HG02763 (cell line): ENCODE data around the gene EYS.

Experiments used
- ATAC-seq: cut with Tn5 transposase; IDR thresholded peaks from one replicate; pipeline ENCODE4 v1.9.1; 2021; ENCODE audit warnings: mild to moderate bottlenecking, moderate library complexity; ENCODE audit not compliant: unreplicated experiment

The EYS gene

DNA sequence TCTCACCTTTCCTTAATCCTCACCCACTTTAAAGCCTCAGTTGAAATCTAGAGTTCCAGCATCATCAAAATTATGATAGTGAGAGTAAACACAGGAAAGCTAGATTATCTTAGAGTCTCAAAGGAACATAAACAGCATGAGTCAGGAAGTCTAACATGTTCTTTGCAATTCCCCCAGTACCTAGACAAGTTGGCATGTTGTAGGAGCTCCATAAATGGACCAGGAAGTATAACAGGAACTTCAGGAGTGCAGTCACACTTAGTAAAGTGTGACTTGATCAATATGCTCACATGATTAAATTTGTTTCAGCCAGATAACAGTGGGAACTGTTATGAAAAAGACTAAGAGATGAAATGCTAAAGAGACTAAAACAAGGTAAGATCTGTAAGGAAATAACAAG, 834.4 kb downstream of the EYS start:
- no peak for ATAC-seq

DNA sequence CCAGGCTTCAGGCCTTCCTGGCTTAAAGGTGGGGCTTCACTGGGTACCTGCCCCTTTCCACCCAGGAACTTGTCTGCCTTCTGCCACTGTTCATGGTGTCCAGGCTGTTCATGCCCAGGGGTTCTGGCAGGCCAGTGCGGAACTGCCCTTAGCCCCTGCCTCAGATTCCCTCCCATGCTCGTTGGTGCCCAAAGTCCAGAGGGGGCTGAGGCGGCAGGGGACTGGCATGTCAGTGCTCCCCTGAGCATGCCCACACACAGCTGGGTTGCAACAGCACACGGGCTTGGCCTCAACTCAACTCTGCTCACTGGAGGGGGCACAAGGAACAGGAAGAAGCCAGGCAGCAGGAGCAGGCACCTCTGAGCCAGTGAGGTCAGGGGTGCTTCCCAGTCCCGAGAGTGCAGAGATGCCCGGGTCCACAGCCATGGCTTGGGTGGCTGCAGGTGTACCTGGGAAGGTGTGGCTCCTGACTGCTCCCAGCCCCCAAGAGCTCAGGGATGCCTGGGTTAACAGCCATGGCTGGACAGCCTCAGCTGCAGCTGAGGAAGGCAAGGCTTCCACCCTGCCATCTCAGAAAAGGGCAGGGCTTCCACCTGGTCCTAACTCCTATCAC, 845.9 kb downstream of the EYS start:
- ATAC-seq: no peak

DNA sequence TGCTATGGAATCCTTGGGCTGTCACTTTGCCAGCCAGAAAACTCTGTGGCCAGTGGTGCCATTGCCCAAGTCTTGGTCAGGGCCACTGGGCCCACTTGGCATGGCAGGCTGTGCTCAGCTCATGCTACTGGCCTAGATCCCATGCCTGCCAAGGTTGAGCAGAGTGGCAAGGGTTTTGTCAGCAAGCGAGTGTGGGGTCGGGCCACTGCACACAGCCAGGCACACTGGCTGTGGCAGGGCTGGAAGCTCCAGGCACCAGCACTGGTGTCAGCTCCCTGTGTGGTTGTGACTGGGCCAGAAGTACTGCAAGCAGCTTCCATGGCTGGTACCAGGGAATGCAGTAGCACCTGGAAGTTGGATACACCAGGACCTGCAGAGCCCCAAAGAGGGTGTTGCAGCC, 846.8 kb downstream of the EYS start:
- no peak for ATAC-seq

DNA sequence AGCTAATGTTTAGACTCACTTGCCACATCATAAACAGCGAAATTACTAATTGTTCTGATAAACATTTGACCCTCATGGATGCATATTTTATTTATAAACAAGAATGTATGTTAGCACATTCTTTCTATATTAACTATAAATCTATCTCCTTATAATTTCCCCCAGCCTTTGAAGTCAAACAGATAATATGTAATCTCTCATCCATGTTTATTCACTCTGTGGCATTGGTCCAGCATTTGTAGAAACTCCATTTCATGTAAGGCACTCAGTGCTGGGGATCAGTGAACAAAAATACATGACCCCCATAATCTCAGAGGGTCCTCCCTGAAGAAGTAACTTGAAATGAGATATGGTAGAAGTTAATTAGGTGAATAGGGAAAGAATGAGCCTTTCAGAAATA, 856.9 kb downstream of the EYS start:
- ATAC-seq: no peak

DNA sequence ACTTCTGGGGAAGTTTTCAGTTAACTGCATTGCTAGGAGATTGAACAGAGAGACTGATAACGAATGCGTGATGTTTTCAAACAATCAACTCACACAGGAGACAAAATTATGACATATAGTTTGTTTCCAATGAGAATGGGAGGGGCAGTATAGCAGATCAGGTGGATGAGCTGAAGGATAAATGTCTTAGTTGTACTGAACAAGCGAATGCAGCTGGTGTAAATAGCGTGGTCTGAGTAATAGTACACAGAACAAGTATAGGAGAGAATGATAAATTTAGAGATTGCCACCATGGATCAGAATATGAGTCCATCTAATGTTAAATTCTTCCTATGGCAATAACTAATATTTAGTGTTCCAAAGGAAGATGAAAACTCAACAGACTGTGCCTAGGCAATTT, 858.6 kb downstream of the EYS start:
- no peak for ATAC-seq

DNA sequence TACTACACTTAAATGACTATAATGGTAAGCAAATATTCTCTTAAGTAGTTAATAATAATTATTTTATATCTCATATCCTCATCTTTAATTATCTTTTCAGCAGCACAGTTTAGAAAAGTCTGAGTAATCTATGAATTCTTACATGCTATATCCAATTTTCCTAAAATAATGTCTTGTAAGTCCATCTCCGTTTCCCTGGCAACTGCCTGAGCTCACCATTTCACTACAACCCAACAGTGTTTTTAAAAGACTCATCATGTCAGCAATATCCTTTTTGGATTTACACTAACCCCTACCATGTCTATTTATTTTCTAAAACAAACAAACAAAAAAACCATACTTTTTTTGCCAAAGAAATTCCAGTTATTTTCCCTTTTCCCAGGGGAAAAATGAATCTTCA, 859.6 kb downstream of the EYS start:
- no peak for ATAC-seq

DNA sequence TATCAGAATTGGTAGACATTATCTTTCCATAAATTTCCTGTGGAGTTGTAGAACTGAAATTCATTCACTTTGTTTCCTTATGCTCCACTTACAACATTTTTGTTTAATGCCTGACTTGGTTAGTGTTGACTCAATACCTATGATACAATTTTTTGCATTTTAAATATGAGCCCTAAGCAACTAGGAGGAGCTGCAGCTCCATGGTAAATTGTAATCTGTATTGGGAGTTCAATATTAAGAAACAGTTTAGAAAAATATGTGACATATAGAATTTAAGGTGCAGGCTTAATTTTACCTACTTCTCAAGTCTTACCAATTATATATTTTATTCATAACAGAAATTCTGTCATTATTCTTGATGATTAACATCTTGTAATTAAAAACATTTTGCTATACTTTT, 868.3 kb downstream of the EYS start:
- ATAC-seq: no peak

DNA sequence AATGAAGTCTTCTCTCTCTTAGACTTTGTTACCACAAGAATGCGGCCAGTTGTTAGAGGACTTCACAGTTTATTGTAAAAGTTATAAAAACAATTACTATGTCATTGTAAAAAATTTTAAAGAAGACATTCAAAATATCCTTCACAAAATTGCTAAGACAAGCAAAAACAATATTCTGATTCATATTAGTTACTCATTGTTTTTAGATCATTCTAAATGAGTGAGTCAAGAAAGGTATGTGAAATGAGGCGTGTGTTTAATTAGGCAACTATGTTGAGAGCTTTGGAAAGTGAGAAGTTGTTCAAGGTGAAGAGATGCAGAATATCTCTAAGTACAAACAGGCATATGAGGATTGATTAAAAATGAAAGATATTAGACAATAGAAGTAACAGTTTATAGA, 875.3 kb downstream of the EYS start:
- ATAC-seq: no peak

DNA sequence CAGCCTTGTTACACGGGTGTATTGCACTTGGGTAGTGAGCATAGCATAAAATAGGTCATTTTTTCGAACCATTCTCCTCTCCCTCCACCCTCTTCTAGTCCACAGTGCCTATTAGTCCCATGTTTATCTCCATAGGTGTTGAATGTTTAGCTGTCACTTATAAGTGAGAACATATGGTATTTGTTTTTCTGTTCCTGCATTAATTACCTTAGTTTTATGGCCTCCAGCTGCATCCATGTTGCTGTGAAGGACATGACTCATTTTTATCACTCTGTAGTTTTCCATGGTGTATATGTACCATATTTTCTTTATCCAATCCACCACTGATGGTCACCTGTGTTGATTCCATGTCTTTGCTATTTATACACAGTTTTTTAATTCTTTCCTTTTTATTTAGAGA, 889.5 kb downstream of the EYS start:
- no peak for ATAC-seq

DNA sequence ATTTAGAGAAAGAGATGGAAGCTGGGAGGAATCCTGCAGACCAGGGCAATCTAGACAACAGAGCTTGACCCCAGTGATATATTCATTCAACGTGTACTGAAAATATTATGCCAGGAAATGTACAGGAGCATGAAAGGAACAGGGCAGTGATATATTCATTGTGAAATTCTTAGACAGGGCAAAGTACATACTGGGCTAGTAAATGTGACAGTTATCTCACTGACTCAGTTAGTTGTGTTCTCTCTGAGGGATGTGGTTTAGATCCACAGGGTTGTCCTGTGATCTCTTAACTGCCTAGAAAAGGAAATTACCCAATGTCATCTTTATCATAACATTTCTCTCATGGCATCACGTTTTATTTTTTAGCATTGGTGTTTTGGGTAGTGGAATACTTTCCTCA, 891.3 kb downstream of the EYS start:
- no peak for ATAC-seq

DNA sequence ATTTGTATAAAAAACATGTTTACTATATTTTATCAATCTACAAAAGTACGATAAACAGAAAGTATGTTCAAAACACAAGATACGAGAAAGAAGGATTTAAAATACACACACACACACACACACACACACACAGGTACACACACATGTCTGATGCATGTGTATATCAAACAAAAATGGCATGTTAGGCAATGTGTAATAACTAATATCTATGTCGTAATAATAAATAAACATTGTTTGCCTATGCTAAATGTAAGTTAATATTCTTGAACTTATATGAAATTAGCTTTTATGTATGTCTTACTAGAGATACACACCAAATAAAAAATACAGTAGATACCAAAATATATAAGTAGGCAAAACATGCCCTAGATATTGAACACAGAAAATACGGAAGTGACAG, 894.9 kb downstream of the EYS start:
- ATAC-seq: no peak

DNA sequence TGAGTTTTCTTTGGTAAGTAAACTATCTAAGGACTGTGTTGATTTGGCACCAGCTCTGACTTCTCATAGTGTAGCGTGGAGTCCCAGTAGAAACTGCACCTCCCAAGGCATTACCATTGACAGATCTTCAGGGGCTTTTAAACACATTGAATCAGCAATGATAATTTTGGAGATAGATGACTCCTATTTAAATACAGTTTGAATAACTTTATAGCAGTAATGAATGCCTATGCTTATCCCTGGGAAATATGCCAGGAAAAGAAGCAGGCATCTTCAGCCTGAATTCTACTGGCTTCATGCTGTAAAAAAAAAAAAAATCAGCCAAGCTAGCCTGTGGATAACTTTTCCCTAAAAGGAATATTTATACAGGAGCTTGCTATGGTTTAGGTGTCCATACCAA, 895.9 kb downstream of the EYS start:
- ATAC-seq: no peak

DNA sequence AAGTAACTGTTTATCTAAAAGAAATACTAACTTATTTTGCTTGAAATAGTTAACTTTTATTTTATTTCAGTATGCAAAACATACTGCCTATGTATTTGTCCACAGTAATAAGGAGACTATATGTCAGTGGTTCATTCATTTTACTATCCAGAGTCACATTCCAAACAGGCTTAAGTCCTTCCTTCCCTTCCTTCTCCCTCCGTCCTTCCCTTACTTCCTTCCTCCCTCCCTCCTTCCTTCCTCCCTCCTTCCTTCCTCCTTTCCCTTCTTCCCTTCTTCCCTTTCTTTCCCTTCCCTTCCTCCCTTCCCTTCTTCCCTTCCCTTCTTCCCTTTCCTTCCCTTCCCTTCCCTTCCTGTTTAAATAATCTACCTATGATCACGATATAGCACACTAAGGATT, 899.2 kb downstream of the EYS start:
- no peak for ATAC-seq

DNA sequence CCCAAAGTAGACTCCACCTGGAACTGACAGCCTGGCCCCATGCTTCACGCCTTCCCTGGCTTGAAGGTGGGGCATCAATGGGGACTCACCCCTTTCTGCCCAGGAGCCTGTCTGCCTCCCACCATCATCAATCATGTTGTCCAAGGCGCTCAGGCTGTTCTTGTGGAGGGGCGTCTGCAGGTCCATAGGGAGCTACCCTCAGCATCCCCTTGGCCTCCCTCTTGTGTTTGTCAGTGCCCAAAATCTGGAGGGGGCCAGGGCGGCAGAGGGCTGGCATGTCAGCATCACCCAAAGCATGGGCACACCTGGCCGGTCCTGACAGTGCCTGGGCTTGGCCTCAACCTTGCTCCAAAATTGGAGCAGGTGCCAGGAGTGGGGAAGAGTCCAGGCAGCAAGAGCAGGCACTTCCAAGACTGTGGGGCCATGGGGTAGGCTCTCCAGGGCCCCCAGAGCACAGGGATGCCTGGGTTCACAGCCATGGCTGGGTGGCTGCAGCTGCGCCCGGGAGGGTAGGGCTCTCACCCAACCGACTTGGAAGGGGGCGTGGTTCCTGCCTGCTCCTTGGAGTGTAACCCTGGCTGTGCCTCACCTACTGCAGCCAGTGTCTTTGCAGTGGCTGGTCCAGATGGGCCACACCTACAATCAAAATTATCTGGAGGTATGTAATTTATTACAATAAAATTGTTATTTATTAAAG, 903.4 kb downstream of the EYS start:
- ATAC-seq: no peak

DNA sequence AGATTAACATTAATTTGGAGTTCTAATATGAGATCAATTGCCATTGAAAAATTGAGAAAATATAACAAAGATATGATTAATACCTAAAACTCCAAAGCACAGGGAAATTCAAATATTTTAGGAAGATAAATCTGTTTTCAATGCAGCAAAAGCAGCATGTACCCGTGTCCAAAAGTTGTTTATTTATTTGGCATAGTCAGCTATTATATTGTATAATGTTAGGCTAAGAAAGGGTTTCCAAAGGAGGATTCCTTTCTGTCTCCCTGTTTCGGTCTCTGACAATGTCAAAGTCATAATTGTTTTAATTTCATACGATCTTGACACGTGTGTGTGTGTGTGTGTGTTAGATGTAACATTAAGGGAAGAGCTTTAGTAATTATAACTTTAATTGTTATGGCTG, 914.5 kb downstream of the EYS start:
- no peak for ATAC-seq

DNA sequence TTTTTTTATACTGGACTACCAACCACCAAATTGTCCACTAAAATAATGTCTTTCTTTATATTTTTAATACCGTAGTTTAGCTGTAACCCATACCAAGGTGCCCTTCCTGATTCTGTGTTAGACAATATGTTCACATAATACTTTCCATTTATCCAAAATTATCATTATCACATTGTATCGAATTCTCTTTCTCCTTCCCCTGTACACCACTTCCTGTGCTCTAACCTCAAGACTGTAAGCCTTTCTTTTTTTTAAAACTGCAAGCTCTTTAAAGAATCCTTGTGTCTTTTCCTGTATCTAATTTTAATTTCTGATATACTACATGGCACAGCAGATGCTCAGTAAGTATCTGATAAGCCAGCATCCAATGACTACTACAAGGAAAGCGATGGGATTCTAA, 917.5 kb downstream of the EYS start:
- no peak for ATAC-seq

DNA sequence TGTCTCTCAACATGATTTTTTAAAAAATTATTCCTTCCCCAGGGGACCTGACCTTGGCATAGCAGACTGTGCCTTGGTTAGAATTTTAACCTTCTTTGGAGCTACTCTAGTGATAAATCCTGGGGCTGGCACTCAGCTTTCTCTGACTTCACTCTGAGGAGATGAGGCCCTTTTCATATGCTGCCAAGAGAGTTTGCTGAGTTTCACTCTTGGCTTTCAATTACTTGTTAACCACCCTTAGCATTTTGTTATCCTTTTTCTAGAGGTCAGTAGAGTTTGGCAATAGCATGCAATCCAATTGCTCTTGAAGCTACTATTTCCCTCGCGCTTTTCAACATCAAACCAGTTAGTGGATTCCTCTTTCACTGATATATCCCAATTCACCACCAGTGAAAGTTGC, 920.3 kb downstream of the EYS start:
- no peak for ATAC-seq

DNA sequence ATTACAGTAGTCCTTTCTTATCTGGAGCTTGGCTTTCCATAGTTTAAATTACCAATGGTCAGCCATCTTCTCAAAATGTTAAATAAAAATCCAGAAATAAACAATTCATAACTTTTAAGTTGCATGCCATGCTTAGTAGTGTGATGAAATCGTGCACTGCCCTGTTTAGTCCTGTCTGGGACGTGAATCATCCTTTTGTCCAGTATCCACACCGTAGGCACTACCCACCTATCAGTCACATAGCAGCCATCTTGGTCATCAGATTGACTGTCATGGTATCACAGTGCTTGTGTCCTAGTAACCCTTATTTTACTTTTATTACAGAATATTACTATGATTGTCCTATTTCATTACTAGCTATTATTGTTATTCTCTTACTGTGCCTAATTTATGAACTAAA, 924.1 kb downstream of the EYS start:
- ATAC-seq: no peak

DNA sequence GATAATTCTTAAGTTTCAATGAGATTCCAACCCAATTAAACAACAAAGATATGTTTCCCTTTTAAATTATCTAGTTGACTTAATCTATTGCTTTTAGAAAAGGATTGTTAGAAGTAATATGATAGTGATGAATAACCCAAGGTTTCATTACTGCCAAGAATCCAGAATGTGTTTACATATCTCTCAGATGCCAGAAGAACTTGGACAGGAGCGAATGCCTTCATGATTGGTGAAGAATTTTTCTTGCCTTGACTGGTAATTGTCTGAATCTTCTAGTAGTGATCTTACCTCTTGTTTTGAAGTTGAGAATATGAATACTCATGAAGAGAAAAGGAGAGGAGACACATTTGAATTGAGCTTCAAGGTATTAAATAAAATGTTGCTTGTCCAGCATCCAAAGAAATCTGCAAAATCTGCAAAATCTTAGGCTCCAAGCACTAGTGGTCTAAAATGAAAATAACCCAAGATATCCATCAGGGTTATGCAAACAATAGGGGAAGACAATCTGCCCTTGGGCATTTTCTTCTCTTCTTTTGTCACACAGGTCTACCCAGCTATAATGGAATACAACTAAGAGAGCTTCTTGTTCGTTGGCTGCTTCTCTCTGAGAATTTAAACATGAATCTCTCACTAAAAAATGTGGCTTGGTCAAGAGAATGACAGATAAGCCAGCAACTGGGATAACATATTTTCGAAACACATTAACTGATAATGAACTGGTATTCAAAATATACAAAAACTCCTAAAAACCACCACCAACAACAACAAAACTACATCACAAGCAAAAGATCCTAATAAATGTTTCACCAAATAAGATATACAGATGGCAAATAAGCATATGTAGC, 928.9 kb downstream of the EYS start:
- ATAC-seq: no peak

DNA sequence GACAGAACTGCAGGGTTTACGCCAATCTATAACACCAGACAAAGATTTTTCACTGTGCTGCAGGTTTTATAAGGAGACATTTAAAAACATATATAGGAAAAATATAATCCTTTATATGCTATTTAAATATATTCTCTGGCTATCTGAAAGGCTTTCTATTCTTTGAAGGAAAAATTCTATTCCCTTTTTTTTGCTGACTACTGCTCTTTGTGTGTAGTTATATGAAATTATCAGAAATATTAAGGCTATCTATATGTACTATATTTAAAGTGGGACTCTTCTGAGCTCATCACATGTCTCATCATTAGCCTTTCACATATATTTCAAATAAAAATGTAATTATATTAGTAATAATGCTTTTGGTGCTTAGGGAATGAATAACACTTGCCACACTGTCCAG, 930.7 kb downstream of the EYS start:
- no peak for ATAC-seq

DNA sequence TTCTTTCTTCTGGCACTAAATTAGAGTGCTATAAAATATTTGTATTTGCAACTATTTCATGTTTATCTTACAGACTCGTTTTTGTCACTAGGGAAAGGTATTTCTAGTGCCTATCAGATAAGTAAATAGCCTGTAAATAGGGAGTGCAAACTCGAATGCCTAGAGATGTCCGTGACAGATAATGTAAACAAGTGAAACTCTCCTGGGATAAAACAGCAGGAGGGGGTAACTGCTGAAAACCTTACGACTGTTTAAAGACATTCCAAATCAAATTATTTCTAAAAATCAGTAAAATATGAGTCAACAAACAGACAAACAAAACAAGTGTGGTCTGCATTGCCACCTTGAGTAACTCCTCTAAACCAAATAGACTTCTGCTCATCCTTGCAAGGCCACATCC, 932.1 kb downstream of the EYS start:
- ATAC-seq: no peak

DNA sequence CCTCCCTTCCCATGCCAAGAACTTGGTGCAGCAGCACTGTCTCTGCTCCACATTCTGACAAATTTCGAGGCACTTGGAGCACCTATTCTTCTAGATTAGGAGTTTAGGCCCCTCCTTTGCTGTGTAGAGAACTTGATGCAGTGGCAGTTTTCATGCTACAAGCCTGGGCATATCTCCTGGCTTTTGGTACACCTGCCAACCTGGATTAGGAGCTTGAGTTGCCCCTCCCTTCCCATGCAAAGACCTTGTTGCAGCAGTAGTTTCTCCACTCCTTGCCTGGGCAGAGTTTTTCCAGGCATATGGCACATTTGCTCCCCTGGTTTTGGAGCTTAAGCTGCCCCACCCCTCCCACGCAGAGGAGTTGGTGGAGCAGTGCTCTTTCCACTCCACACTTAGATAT, 956.1 kb downstream of the EYS start:
- ATAC-seq: no peak
